Measurements from ENCODE around the gene KRTAP10-2.

DNA sequence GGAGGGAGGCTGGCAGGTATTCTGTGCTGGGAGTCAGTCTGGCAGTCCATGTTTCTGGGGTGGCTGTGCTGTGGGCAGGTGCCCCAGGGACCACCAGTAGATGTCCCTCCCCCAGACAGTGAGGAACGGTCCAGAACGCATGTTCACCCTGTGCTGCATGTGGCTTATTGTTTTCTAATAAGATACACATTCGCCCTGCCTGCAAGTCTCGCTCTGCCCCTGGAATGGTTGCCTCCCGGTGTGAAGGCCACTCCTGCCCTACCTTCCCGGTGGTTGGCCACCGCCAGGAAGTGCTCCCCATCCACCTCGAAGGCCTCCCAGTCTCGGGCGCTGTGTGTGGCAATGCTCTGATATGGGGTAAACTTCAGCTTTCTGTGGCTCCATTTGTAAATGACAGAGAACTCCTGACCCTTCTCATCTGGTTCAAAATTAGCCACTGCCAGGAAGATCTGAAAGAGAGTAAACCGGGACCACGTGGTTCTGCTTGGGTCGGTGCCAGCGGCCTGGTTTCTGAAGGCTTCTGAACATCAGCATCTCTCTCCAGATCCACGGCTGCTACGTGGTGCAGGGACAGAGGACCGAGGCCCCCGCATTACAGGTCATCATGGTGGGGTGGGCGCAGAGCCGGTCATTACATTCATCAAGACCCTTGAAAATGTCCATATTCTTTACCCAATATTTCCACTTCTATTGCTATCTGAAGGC is 25.8 kb downstream of the KRTAP10-2 start:
- TF ChIP-seq POLR2A (IDR thresholded peaks at IDR 0.05; ENCODE audit: low read depth, low read length), result no peak
- no peak for TF ChIP-seq POLR2AphosphoS5 (IDR thresholded peaks at IDR 0.05; ENCODE audit: low read depth, low read length)
